Testis (tissue), 3 donors: ENCODE data around the gene FAM107B. TPM values are rescaled to one million over a fixed set of nuclear protein-coding genes. Genes with fewer than 3 reads are reported as not detected.
"Not testable (repeated sequence)": the region's sequence is repeated elsewhere in the genome, so short reads cannot be mapped to it uniquely, and the experiment has no call there.

ENCODE experiments used
- DNase-seq: peaks from one replicate; pipeline ENCODE4 v3.0.0-alpha.2; 2019
- H3K27ac ChIP-seq, 2 donors: fragments of 200-600 bp; sonication (generic); one replicate each; pipeline ENCODE4 v1.5.1; 2019
- H3K27me3 ChIP-seq: fragments of 200-600 bp; sonication (generic); one replicate; pipeline ENCODE4 v1.5.1; 2019
- H3K36me3 ChIP-seq: fragments of 200-600 bp; sonication (generic); one replicate; pipeline ENCODE4 v1.5.1; 2017; ENCODE audit warnings: low read depth; ENCODE audit errors: missing control alignments
- H3K4me1 ChIP-seq: fragments of 200-600 bp; sonication (generic); one replicate; pipeline ENCODE4 v1.5.1; 2019
- H3K4me3 ChIP-seq, 2 donors: fragments of 200-600 bp; sonication (generic); one replicate each; pipeline ENCODE4 v1.5.1; 2017 to 2019
- H3K9me3 ChIP-seq: fragments of 200-600 bp; sonication (generic); one replicate; pipeline ENCODE4 v1.5.1; 2017
- POLR2A ChIP-seq: fragments of 450-650 bp; IDR thresholded peaks from one replicate; pipeline ENCODE4 v1.6.1; 2017; ENCODE audit warnings: antibody characterized with exemption, mild to moderate bottlenecking, moderate library complexity
- WGBS, 2 donors: methylation state at CpG; one replicate each; pipeline ENCODE4 v1.1.5; 2018; 5-methylcytosine and 5-hydroxymethylcytosine counted together
- intact Hi-C: fragments of 100-400 bp; cut with DNase I; formaldehyde crosslinking; loops from one replicate; pipeline ENCODE4 v1.15.1; 2023; ENCODE audit warnings: low total_unique reads
- polyA plus RNA-seq: library from polyadenylated mRNA; stranded (reverse); fragments of 350-450 nt; fragmentation: Illumina TruSeq; extraction: RNeasy Lipid Tissue Mini Kit (QIAGEN cat#74804); gene quantifications from one replicate; pipeline ENCODE4 v1.2.3, GENCODE V29; 2014; ENCODE audit warnings: low read depth, low replicate concordance; ENCODE audit not compliant: insufficient read depth
- total RNA-seq, 2 donors: library from RNA; depleted of rRNA; stranded (reverse); fragments of >200 nt; gene quantifications; one replicate each; pipeline ENCODE4 v1.2.3, GENCODE V29; 2016
- TF ChIP-seq, protein P1 (sequence below), 3 experiments: fragments of 450-650 bp in 2 of 3; fragments of 200-600 bp in 1 of 3; sonication (generic) in 1 of 3; IDR thresholded peaks; one replicate each; pipeline ENCODE4 v1.5.1; 2016 to 2019; ENCODE audit warnings: antibody characterized with exemption in 3 of 3, mild to moderate bottlenecking in 2 of 3, moderate library complexity in 1 of 3

Gene FAM107B
- total and polyA plus RNA-seq, 3 donors from 2014 or later, result 71.7 to 89.5 (median 82.8) TPM

DNA sequence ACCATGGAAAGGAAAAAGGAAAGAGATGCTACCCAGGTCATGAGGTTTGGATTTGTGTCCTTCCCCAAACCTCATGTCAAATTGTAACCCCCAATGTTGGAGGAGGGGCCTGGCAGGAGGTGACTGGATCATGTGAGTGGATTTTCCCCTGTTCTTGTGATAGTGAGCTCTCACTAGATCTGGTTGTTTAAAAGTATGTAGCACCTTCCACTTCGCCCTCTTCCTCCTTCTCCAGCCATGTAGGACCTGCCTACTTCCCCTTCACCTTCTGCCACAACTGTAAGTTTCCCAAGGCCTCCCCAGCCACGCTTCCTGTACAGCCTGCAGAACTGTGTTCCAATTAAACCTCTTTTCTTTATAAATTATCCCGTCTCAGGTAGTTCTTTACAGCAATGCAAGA, 113.9 kb downstream of the FAM107B start:
- no peak overlapping the region for H3K27ac ChIP-seq
- H3K9me3 ChIP-seq, result no peaks in the 10 kb centered on the region
- no peak for DNase-seq
- TF ChIP-seq, protein P1, sequence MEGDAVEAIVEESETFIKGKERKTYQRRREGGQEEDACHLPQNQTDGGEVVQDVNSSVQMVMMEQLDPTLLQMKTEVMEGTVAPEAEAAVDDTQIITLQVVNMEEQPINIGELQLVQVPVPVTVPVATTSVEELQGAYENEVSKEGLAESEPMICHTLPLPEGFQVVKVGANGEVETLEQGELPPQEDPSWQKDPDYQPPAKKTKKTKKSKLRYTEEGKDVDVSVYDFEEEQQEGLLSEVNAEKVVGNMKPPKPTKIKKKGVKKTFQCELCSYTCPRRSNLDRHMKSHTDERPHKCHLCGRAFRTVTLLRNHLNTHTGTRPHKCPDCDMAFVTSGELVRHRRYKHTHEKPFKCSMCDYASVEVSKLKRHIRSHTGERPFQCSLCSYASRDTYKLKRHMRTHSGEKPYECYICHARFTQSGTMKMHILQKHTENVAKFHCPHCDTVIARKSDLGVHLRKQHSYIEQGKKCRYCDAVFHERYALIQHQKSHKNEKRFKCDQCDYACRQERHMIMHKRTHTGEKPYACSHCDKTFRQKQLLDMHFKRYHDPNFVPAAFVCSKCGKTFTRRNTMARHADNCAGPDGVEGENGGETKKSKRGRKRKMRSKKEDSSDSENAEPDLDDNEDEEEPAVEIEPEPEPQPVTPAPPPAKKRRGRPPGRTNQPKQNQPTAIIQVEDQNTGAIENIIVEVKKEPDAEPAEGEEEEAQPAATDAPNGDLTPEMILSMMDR (IDR thresholded peaks at IDR 0.05), result no peak
- TF ChIP-seq POLR2A, result no peak
- no peaks in the 10 kb centered on the region for H3K27me3 ChIP-seq
- no peaks in the 10 kb centered on the region for H3K36me3 ChIP-seq
- H3K4me1 ChIP-seq, result no peaks in the 10 kb centered on the region
- no peak overlapping the region for H3K4me3 ChIP-seq
- intact Hi-C loops, result no loop called here
- WGBS, 2 donors, result 93 to 96% methylated on average over 3 of the region's 3 CpGs

- intact Hi-C loops, result no loop called here
- whole genome bisulfite sequencing, 2 donors, result 84 to 86% methylated on average over 7 of the region's 7 CpGs
- no peaks in the 10 kb centered on the region for H3K36me3 ChIP-seq
- no peaks in the 10 kb centered on the region for H3K4me1 ChIP-seq
- H3K27me3 ChIP-seq, result no peaks in the 10 kb centered on the region
- no peaks in the 10 kb centered on the region for H3K9me3 ChIP-seq
- TF ChIP-seq POLR2A, result no peak
- TF ChIP-seq, protein P1 (IDR thresholded peaks at IDR 0.05), result no peak
- H3K27ac ChIP-seq, result no peak overlapping the region
- no peak overlapping the region for H3K4me3 ChIP-seq
- DNase-seq, result no peak
These were observed 115.0 kb downstream of the FAM107B start for GRCh38 chr10:14659626-14660196.

- H3K36me3 ChIP-seq, H3K27me3 ChIP-seq, H3K9me3 ChIP-seq, H3K4me1 ChIP-seq, DNase-seq, H3K27ac ChIP-seq, intact Hi-C loops, H3K4me3 ChIP-seq: not testable (repeated sequence)
- 92 to 96% methylated on average over 5 to 6 of the region's 6 CpGs for WGBS, 2 donors
These were observed 115.6 kb downstream of the FAM107B start for GRCh38 chr10:14659137-14659536.

GRCh38 chr10:14658331-14659127, 116.2 kb downstream of the FAM107B start:
- no peak for DNase-seq
- Histone ChIP-seq H3K9me3 (no peaks in the 10 kb centered on the region), H3K36me3 (no peaks in the 10 kb centered on the region), H3K27ac (no peak overlapping the region), H3K27me3 (no peaks in the 10 kb centered on the region), H3K4me3 (no peak overlapping the region), H3K4me1 (peaks cover under 1% of the 10 kb centered on the region)
- intact Hi-C loops, result no loop called here
- TF ChIP-seq, protein P1 (IDR thresholded peaks at IDR 0.05), result no peak
- no peak for TF ChIP-seq POLR2A
- WGBS, 2 donors, result 79 to 90% methylated on average over 7 of the region's 7 CpGs

DNA sequence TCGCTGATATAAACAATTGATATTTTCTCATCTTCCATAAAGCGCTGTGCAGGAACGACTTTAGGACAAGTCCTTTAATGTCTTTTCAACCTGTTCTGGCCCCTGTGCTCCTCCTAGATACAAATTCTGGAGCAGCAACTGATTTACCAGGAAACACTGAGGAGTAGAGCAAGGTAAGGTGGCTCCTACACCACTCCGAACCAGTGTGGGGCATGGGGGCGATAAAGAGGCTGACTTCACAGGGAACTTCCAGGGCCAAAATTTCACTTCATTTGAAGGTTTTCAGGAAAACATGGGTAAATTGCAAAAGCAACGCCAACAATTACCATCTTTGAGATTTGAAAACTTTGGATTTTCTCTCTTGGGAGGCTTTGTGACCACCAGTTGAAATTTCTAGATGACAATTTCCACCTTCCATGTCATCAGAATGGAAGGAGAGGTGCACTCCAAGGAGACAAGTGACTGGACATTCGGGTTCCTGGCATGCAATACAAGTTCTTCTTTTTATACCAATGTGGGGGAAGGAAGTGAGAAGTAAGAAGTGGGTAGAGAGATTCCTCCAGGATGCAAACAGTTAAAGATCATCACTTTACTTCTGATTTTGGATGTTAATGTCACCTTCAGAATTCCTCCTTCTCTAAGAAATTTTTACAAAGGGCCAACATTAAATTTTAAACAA, 118.5 kb downstream of the FAM107B start:
- Histone ChIP-seq H3K4me1 (peaks cover 6% of the 10 kb centered on the region), H3K9me3 (no peaks in the 10 kb centered on the region), H3K4me3 (no peak overlapping the region), H3K36me3 (no peaks in the 10 kb centered on the region), H3K27ac (no peak overlapping the region), H3K27me3 (no peaks in the 10 kb centered on the region)
- TF ChIP-seq POLR2A, result no peak
- TF ChIP-seq, protein P1 (IDR thresholded peaks at IDR 0.05), result no peak
- intact Hi-C loops, result no loop called here
- WGBS, 2 donors, result 89% methylated on average over 7 of the region's 7 CpGs
- no peak for DNase-seq
